OCI-LY7 (cell line): Measurements from ENCODE around the gene ROBO2. TPM values are rescaled to one million over a fixed set of nuclear protein-coding genes. Genes with fewer than 3 reads are reported as not detected.

Experiments used
- BruUV-seq: library from RNA; stranded (reverse); fragments of 400-500 nt; replicated peaks from 2 replicates; lab custom pipeline; 2021; lab: Mats Ljungman, UMichigan
- CTCF ChIA-PET: fragments of 300-600 bp; sonication (Branson Sonifier 250); formaldehyde crosslinking; loops from one replicate; lab custom pipeline; 2022; ENCODE audit warnings: antibody characterized with exemption; ENCODE audit not compliant: unreplicated experiment; lab: Charles Lee
- POLR2A ChIA-PET: fragments of 300-600 bp; sonication (Branson Sonifier 250); formaldehyde crosslinking; loops from one replicate; lab custom pipeline; 2022; ENCODE audit warnings: antibody characterized with exemption; lab: Charles Lee
- DNase-seq: peaks from one replicate; pipeline ENCODE4 v3.0.0-alpha.2; 2015; ENCODE audit warnings: low spot score
- H2AFZ ChIP-seq: fragments of 200-600 bp; sonication (generic), shearing (Covaris generic); 2 replicates; pipeline ENCODE4 v1.6.1; 2014; ENCODE audit warnings: mild to moderate bottlenecking, antibody characterized with exemption, low read length, moderate library complexity
- H3K27ac ChIP-seq: fragments of 200-600 bp; sonication (generic); 2 replicates; pipeline ENCODE4 v1.5.1; 2014; ENCODE audit warnings: mixed run types, low read depth, mild to moderate bottlenecking, moderate library complexity, low read length, inconsistent platforms; ENCODE audit not compliant: poor library complexity, severe bottlenecking
- H3K36me3 ChIP-seq: fragments of 200-600 bp; sonication (generic); 2 replicates; pipeline ENCODE4 v1.6.1; 2014; ENCODE audit warnings: mild to moderate bottlenecking, antibody characterized with exemption, low read length, moderate library complexity, mixed read lengths; ENCODE audit not compliant: insufficient read depth
- H3K4me1 ChIP-seq: fragments of 200-600 bp; sonication (generic); 2 replicates; pipeline ENCODE4 v1.5.1; 2014; ENCODE audit warnings: mild to moderate bottlenecking, low read length; ENCODE audit not compliant: insufficient read depth, poor library complexity, severe bottlenecking
- H3K4me2 ChIP-seq: fragments of 200-600 bp; sonication (generic); 2 replicates; pipeline ENCODE4 v1.6.1; 2014; ENCODE audit warnings: mild to moderate bottlenecking, low read length
- H3K4me3 ChIP-seq: fragments of 200-600 bp; sonication (generic); 2 replicates; pipeline ENCODE4 v1.5.1; 2014; ENCODE audit warnings: mild to moderate bottlenecking, low read depth, low read length; ENCODE audit not compliant: poor library complexity, severe bottlenecking
- H3K79me2 ChIP-seq: fragments of 200-600 bp; sonication (generic); 2 replicates; pipeline ENCODE4 v1.6.1; 2016; ENCODE audit warnings: low read depth, mild to moderate bottlenecking, low read length, moderate library complexity, mixed read lengths; ENCODE audit not compliant: insufficient read depth
- H3K9me2 ChIP-seq: fragments of 200-600 bp; sonication (generic); 2 replicates; pipeline ENCODE4 v1.6.1; 2016; ENCODE audit warnings: mild to moderate bottlenecking, low read length, mixed read lengths; ENCODE audit not compliant: insufficient read depth
- H3K9me3 ChIP-seq: fragments of 200-600 bp; sonication (generic); 2 replicates; pipeline ENCODE4 v1.6.1; 2014; ENCODE audit warnings: mild to moderate bottlenecking, mixed run types, low read length, mixed read lengths
- H4K20me1 ChIP-seq: fragments of 200-600 bp; sonication (generic); 2 replicates; pipeline ENCODE4 v1.6.1; 2014; ENCODE audit warnings: mild to moderate bottlenecking, antibody characterized with exemption, low read length, moderate library complexity, mixed read lengths; ENCODE audit not compliant: insufficient read depth
- EZH2phosphoT487 ChIP-seq: fragments of 200-600 bp; sonication (generic); IDR thresholded peaks from 2 replicates; pipeline ENCODE4 v1.6.1; 2018; ENCODE audit warnings: low read depth, borderline replicate concordance, mild to moderate bottlenecking, mixed run types, antibody characterized with exemption, low read length, moderate library complexity, mixed read lengths
- intact Hi-C: fragments of 100-400 bp; cut with micrococcal nuclease; formaldehyde crosslinking; loops from one replicate; pipeline ENCODE4 v1.10.0; 2022; ENCODE audit not compliant: unreplicated experiment
- total RNA-seq, 2 experiments: library from RNA; depleted of rRNA in 1 of 2; stranded (reverse); fragments of >200 nt in 1 of 2; shearing (Covaris generic) in 1 of 2; gene quantifications; 2 replicates each; pipeline ENCODE4 v1.2.3, GENCODE V29; 2014 to 2022
- TF ChIP-seq, protein P1 (sequence below): fragments of 200-600 bp; sonication (generic); conservative IDR thresholded peaks from 2 replicates; pipeline ENCODE4 v1.5.1; 2014; ENCODE audit warnings: mild to moderate bottlenecking, antibody characterized with exemption, low read length, moderate library complexity, mixed read lengths

Gene ROBO2
- total RNA-seq, 2 experiments from 2014 or later, result 0.06 to 4.8 TPM

DNA sequence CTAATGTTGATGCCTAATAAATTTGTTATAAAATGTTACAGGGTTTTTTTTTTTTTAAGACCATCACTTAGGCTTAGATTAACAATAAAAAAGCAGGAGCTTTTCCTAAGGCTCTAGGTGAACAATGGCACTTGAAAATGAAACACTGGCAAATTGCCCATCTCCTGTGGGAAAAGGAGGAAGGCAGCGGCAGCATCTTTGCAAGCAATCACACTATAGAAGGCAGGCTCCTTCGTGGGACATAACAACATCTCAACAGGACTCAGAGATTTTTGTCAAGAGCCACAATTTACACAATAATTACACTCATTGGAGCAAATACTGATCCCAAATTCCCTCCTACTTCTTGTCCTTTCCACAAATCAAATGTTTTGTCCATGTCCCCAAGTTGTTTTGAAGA lies 646.7 kb downstream of the ROBO2 start:
- no TSS peak for BruUV-seq
- ChIA-PET CTCF (no interaction called here), POLR2A (interaction anchor here (0.7 to 1.0 kb wide), 2 partner anchors 9 to 587 kb away, joined by 3 to 4 read pairs; no protein-coding TSS in a partner anchor)
- TF ChIP-seq, protein P1, sequence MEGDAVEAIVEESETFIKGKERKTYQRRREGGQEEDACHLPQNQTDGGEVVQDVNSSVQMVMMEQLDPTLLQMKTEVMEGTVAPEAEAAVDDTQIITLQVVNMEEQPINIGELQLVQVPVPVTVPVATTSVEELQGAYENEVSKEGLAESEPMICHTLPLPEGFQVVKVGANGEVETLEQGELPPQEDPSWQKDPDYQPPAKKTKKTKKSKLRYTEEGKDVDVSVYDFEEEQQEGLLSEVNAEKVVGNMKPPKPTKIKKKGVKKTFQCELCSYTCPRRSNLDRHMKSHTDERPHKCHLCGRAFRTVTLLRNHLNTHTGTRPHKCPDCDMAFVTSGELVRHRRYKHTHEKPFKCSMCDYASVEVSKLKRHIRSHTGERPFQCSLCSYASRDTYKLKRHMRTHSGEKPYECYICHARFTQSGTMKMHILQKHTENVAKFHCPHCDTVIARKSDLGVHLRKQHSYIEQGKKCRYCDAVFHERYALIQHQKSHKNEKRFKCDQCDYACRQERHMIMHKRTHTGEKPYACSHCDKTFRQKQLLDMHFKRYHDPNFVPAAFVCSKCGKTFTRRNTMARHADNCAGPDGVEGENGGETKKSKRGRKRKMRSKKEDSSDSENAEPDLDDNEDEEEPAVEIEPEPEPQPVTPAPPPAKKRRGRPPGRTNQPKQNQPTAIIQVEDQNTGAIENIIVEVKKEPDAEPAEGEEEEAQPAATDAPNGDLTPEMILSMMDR, result no peak
- H2AFZ ChIP-seq, result no peak overlapping the region
- intact Hi-C loops, result no loop called here
- H3K9me2 ChIP-seq, result no peaks in the 10 kb centered on the region
- H3K36me3 ChIP-seq, result no peaks in the 10 kb centered on the region
- peaks cover 13% of the 10 kb centered on the region; the same call in 1 of the 2 replicates for H3K9me3 ChIP-seq
- no peak overlapping the region for H3K27ac ChIP-seq
- no peak overlapping the region for H3K4me2 ChIP-seq
- H4K20me1 ChIP-seq, result no peaks in the 10 kb centered on the region
- DNase-seq, result no peak
- H3K4me3 ChIP-seq, result no peak overlapping the region
- no peaks in the 10 kb centered on the region for H3K4me1 ChIP-seq
- no peaks in the 10 kb centered on the region for H3K79me2 ChIP-seq

DNA sequence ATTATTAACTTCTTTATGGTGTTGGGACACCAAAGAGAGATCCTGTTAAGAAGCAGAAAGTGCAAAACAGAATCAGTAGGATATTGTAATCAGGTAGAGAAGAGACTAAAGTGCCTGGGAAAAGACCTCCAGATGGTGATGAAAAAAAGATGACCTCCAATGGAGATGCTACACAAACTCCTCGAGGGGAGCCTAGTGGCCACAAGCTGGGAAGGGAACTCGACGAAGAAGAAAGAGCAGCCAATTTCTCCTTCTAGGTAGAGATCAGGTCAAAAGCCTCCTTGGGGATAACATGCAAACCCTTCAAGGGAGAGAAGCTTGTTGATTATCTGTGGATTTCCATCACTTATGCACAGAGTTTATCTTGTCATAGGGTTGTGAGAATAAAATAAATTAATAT lies 647.6 kb downstream of the ROBO2 start:
- H3K36me3 ChIP-seq, result no peaks in the 10 kb centered on the region
- H3K9me2 ChIP-seq, result no peaks in the 10 kb centered on the region
- H3K4me3 ChIP-seq, result no peak overlapping the region
- H3K4me1 ChIP-seq, result no peaks in the 10 kb centered on the region
- H3K4me2 ChIP-seq, result no peak overlapping the region
- ChIA-PET POLR2A (interaction anchor here (1.1 kb wide), 1 partner anchor 30 kb away, joined by 3 read pairs; no protein-coding TSS in a partner anchor), CTCF (no interaction called here)
- intact Hi-C loops, result no loop called here
- no peak overlapping the region for H3K27ac ChIP-seq
- DNase-seq, result no peak
- H2AFZ ChIP-seq, result no peak overlapping the region
- H3K9me3 ChIP-seq, result peaks cover 5% of the 10 kb centered on the region; the same call in 1 of the 2 replicates
- H4K20me1 ChIP-seq, result no peaks in the 10 kb centered on the region
- H3K79me2 ChIP-seq, result no peaks in the 10 kb centered on the region
- TF ChIP-seq, protein P1, result no peak
- TF ChIP-seq EZH2phosphoT487, result no peak
- BruUV-seq, result no TSS peak

DNA sequence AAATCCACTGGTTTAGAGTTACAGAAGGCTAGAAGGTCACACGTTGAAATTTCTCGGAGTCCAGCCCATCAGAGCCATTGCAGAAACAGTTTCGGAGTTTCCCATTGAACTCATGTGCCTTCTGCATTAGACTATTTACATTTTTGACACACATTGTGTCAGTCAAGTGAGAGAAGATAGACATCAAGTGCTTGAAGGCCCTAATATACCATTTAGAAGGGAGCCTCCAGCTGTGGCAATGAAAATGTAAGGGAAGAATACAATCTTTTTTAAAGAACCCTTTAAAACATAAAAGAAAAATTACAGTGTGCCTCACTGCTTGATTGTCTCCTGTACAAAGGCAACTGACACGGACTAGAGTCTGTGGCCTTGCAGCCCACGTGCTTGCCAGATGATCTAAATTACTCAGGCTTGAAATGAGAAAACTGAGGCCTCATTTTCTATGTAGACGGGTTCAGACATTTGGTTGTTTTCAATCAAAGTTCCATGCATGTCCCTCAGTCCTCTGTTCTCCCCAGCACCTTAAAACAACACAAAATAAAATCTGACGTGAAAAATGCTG lies 650.5 kb downstream of the ROBO2 start:
- Histone ChIP-seq H3K79me2 (no peaks in the 10 kb centered on the region), H3K36me3 (no peaks in the 10 kb centered on the region), H3K9me3 (no peaks in the 10 kb centered on the region), H3K4me2 (no peak overlapping the region), H4K20me1 (no peaks in the 10 kb centered on the region), H3K9me2 (no peaks in the 10 kb centered on the region), H2AFZ (no peak overlapping the region), H3K4me3 (no peak overlapping the region), H3K27ac (no peak overlapping the region), H3K4me1 (no peaks in the 10 kb centered on the region)
- no peak for DNase-seq
- CTCF ChIA-PET, result no interaction called here
- intact Hi-C loops, result no loop called here
- POLR2A ChIA-PET, result interaction anchor here (0.6 kb wide), 1 partner anchor 239 kb away, joined by 3 read pairs; no protein-coding TSS in a partner anchor
- TF ChIP-seq, protein P1, result no peak
- BruUV-seq, result no TSS peak
